SH-SY5Y (cell line): ENCODE data around the gene MAP3K14.

Source experiments
- GATA2 ChIP-seq: IDR thresholded peaks from 2 replicates; pipeline ENCODE4 v1.6.1; 2011; ENCODE audit warnings: mild to moderate bottlenecking, low read depth, low read length
- GATA3 ChIP-seq: IDR thresholded peaks from 2 replicates; pipeline ENCODE4 v1.6.1; 2011; ENCODE audit warnings: low read depth, mild to moderate bottlenecking, low read length, moderate library complexity

DNA sequence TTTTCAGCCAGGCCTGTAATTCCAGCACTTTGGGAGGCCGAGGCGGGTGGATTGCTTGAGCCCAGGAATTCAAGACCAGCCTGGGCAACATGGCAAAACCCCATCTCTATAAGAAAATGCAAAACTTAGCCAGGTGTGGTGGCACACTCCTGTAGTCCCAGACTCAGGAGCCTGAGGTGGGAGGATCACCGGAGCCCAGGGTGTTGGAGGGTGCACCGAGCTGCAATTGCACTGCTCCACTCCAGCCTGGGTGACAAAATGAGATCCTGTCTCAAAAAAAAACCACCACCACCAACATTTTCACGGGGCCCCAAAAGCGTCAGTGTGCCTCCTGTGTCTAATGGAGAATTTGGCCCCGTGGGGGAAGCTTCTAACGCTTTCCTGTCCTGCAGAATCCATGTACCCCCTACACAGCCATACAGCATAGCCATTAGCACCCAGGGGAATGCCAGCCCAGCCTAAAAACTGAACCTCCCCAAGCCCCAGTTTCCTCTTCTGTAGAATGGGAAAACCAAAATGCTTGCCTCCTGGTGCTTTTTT is 22.2 kb upstream of the MAP3K14 start:
- TF ChIP-seq GATA2: no peak
- TF ChIP-seq GATA3: no peak
